Measurements from ENCODE around the gene PNPLA8.

Gene PNPLA8

GRCh38 chr7:108464743-108465142 lies 61.2 kb downstream of the PNPLA8 start:
- DNase-seq = no peak

GRCh38 chr7:108463613-108464012 lies 62.3 kb downstream of the PNPLA8 start:
- DNase-seq = no peak

- DNase-seq = no peak
Measured at GRCh38 chr7:108461840-108462239, 64.1 kb downstream of the PNPLA8 start.

- DNase-seq = no peak
Measured at GRCh38 chr7:108460964-108461363, 65.0 kb downstream of the PNPLA8 start.

GRCh38 chr7:108459922-108460551 lies 65.9 kb downstream of the PNPLA8 start:
- DNase-seq = no peak

- no peak for DNase-seq
Measured at GRCh38 chr7:108457871-108458270, 68.1 kb downstream of the PNPLA8 start.

- DNase-seq = no peak
Measured at GRCh38 chr7:108456845-108457540, 68.9 kb downstream of the PNPLA8 start.

GRCh38 chr7:108455998-108456677 lies 69.8 kb downstream of the PNPLA8 start, which contains the start of gene NRCAM:
TSS of gene NRCAM (minus strand) at chr7:108456436. CDS start at chr7:108240064, 216,372 bp downstream.
- no peak for DNase-seq

GRCh38 chr7:108455551-108455997 lies 70.4 kb downstream of the PNPLA8 start:
- no peak for DNase-seq

- DNase-seq = no peak
Measured at GRCh38 chr7:108454674-108455550, 71.0 kb downstream of the PNPLA8 start.

GRCh38 chr7:108454317-108454673 lies 71.6 kb downstream of the PNPLA8 start:
- DNase-seq = no peak

- DNase-seq = no peak
Measured at GRCh38 chr7:108453320-108453719, 72.6 kb downstream of the PNPLA8 start.

GRCh38 chr7:108452707-108453106 lies 73.2 kb downstream of the PNPLA8 start:
- no peak for DNase-seq

GRCh38 chr7:108451296-108451848 lies 74.6 kb downstream of the PNPLA8 start:
- DNase-seq = no peak

GRCh38 chr7:108450160-108450559 lies 75.8 kb downstream of the PNPLA8 start:
- DNase-seq = no peak

- DNase-seq = no peak
Measured at GRCh38 chr7:108449521-108449920, 76.4 kb downstream of the PNPLA8 start.

GRCh38 chr7:108448584-108449505 lies 77.1 kb downstream of the PNPLA8 start:
- no peak for DNase-seq

GRCh38 chr7:108442039-108442568 lies 83.8 kb downstream of the PNPLA8 start:
- no peak for DNase-seq

GRCh38 chr7:108441392-108441955 lies 84.5 kb downstream of the PNPLA8 start:
- DNase-seq = no peak

GRCh38 chr7:108440613-108441012 lies 85.3 kb downstream of the PNPLA8 start:
- DNase-seq = no peak

- DNase-seq = no peak
Measured at GRCh38 chr7:108436906-108437305, 89.0 kb downstream of the PNPLA8 start.
